SH-SY5Y (cell line): Measurements from ENCODE around the gene MBD3.

Experiments
- GATA2 ChIP-seq: IDR thresholded peaks from 2 replicates; pipeline ENCODE4 v1.6.1; 2011; ENCODE audit warnings: mild to moderate bottlenecking, low read depth, low read length
- GATA3 ChIP-seq: IDR thresholded peaks from 2 replicates; pipeline ENCODE4 v1.6.1; 2011; ENCODE audit warnings: low read depth, mild to moderate bottlenecking, low read length, moderate library complexity

- no peak for TF ChIP-seq GATA2
- TF ChIP-seq GATA3, result no peak
These were observed 22.6 kb upstream of the MBD3 start for GRCh38 chr19:1615156-1615765.
